ENCODE data around the gene ARMC2. TPM values are rescaled to one million over a fixed set of nuclear protein-coding genes. Genes with fewer than 3 reads are reported as not detected.

Gene ARMC2
- polyA plus RNA-seq, 3 donors, result 8.4 to 13.6 (median 10.9) TPM

DNA sequence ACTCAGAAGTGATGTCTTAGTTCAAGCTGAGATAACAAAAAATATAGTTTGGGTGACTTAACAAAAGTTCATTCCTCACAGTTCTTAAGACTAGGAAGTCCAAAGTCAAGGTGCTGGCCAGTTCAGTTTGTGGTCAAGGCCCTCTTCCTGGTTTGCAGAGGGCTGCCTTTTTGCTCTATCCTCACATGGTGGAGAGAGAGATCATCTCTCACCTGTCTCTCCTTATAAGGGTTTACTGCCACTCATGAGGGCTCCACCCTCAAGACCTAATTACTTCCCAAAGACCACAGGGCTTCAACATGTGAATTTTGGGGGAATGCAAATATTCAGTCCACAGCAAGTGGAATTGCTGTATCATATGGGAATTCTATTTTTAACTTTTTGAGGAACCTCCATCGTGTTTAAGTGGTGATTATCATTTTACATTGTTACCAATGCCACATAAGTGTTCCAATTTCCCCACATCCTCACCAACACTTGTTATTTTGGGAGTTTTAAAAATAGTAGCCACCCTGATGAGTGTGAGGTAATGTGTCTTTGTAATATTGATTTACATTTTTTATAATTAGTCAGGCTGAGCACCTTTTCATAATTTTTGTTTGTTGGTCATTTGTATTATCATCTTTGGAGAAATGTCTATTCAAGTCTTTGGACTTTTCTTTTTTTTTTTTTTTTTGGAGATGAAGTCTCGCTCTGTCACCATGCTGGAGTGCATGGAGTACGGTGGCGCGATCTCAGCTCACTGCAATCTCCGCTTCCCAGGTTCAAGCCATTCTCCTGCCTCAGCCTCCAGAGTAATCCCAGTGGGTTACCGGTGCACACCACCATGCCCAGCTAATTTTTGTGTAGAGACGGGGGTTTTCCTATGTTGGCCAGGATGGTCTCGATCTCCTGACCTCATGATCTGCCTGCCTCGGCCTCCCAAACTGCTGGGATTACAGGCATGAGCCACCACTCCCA, 134.2 kb downstream of the ARMC2 start:
- DNase-seq (ENCODE audit: low read depth in 3 of 3, low spot score in 2 of 3), result no peak

DNA sequence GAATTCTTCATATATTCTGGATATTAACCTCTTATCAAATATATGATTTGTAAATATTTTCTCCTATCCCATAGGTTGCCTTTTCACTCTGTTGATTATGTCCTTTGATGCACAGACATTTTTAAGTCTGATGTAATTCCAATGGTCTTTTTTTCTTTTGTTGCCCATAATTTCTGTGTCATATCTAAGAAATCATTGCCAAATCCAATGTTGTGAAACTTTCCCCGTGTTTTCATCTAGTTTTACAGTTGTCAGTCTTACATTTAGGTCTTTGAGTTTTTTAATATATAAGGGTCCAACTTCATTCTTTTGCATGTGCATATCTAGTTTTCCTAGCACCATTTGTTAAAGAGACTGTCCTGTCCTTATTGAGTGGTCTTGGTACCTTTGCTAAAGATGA, 134.9 kb downstream of the ARMC2 start:
- no peak for DNase-seq (ENCODE audit: low read depth in 3 of 3, low spot score in 2 of 3)

DNA sequence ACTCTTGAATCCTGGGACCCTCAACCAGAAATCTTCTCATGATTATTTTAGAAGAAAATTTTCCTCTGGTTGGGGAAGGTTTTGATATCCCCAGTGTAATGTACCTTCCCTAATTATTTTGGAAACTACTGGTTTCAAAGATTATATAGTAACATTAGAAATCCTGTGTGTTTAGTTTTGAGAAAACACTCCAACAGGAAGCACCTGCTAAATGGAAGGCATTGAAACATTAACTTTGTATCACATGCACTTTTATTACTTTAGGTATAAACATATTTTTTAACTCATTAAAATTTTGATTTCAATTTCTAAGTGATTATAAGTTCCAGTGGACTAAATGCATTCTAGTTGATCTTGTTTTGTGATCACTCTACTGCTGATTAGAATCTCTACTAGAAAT, 137.1 kb downstream of the ARMC2 start:
- DNase-seq (ENCODE audit: low read depth in 3 of 3, low spot score in 2 of 3), result no peak

DNA sequence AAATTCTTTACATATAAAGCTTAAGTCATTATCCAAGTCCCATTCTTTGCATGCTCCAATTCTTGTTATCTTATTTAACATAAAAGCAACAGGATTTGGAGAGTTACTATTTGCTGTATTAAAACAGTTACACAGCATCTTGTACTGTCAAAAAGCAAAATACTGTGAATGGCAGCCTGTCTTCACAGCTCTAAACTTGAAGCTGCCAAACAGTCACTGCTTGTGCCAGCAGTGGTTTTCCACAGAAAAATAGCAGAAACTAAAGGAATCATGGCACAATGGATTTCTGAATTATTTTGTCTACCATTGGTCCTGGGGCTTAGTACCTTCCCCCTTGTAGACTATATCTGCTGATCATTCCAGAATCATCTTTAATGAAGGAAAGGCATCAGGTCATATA, 138.9 kb downstream of the ARMC2 start:
- no peak for DNase-seq (ENCODE audit: low read depth in 3 of 3, low spot score in 2 of 3)

DNA sequence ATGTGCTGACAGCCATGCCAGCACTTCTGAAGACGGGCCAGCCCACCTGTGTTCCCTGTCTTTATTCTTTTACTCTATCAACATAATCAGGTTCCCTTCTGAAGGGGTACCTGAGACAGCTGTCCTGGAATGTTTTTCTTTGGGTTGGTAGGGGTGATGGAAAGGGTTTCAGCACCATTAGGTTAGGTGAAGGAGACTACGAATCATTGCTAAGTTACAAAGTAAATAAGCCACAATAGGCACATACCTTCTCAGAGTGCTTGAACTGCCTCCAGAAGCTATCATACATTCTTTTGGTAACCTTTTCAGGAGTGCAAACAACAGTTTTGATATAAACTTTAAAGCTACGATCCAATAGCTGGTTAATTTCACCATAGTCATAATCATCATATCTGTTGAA, 140.1 kb downstream of the ARMC2 start:
- no peak for DNase-seq (ENCODE audit: low read depth in 3 of 3, low spot score in 2 of 3)

DNA sequence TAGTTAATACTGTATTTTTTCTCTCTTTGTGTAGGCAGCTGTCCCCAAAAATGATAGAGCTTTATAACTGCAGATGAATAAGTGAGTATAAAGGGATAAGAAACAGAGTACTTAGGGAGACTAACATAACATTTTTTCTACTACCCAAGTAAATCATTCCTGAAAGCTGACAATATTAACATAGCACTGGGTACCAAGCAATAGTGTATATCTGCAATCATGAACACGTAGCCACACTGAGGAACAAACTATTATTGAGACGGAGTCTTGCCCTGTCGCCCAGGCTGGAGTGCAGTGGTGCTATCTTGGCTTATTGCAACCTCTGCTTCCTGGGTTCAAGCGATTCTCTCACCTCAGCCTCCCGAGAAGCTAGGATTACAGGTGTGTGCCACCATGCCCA, 140.5 kb downstream of the ARMC2 start:
- DNase-seq (ENCODE audit: low read depth in 3 of 3, low spot score in 2 of 3), result no peak

DNA sequence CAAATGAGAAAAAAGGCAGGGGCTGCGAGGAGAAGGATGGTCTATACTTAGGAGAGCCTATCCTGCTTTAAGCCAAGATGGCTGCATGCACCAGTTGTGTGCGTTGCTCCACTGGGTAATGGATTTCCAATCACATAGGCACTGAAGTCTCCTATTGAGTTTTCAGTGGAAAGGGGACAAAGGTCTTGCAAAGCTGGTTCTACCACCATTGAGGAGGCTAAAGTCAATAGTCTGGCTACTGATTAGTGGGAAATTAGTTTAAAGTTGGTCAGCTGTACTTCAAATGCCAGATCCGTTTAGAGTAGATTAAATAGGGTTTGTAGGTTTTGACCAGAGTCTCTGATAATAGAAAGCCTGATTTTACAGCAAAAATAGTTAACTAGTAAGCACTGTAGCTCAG, 141.5 kb downstream of the ARMC2 start:
- DNase-seq (ENCODE audit: low read depth in 3 of 3, low spot score in 2 of 3), result no peak

DNA sequence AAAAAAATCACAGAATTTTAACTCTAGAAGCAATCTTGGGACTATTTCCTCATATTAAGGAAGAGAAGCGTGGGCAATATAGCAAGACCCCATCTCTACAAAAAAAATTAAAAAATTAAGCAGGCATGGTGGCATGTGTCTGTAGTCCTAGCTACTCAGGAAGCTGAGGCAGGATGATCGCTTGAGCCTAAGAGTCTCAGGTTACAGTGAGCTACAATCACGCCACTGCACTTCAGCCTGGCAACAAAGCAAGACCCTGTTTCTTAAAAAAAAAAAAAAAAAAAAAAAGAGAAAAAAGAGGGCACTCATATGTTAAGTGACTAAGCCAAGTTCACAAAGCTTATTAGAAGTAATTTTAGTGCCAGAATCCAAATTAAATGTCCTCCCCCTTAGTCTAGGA, 145.7 kb downstream of the ARMC2 start:
- DNase-seq (ENCODE audit: low read depth in 3 of 3, low spot score in 2 of 3), result no peak

DNA sequence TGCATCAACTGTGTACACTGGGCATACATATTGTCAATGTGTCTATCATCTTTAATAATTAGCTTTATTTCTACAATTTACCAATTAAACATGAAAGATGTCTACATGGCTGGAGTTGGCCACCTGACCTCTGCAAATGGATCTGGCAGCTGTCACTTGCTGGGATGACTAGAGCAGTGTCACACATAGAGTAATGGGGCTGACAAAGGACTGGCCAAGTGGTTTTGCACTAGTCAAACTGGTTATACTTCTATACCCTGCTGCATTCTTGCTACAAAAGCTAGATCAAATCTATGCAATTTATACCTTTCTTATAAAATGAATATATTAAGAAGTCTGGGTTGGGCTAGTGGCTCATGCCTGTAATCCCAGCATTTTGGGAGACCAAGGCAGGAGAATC, 147.1 kb downstream of the ARMC2 start:
- DNase-seq (ENCODE audit: low read depth in 3 of 3, low spot score in 2 of 3), result no peak

DNA sequence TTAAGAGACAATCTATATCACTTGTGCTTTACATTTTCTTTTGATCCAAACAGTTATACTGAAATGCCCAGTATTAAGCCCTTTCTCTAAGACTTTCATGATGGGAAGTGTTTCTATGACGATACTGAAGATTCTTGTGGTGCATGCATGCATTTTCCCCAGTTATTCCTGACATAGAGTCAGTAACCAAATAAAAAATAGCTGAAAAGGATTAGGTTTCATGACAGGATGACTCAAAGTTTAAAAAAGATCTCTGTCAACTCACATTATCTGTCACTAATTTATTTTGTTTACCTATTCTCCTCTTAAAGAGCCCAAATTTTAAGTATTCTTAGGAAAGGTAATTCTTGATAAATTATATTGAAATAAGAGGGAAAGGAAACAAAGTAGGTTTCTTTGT, 148.0 kb downstream of the ARMC2 start:
- no peak for DNase-seq (ENCODE audit: low read depth in 3 of 3, low spot score in 2 of 3)

DNA sequence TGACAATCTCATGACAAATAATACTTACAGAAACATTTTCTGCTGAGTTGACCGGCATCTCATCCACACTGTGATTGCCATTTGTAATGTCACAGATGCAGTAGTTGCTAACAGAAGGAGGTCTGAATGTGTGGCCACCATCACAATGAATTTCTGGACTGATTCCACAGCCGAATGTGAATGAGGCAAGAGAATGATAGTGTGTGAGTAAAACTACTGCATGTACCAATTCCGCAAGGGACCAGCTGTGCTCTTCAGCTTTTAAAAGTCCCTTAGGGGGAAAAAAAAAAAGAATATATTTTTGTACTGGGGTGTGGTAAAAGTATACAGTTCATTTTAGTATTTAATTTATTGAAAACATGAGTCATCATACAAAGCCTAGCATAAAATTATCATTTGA, 150.3 kb downstream of the ARMC2 start:
- DNase-seq (ENCODE audit: low read depth in 3 of 3, low spot score in 2 of 3), result no peak

DNA sequence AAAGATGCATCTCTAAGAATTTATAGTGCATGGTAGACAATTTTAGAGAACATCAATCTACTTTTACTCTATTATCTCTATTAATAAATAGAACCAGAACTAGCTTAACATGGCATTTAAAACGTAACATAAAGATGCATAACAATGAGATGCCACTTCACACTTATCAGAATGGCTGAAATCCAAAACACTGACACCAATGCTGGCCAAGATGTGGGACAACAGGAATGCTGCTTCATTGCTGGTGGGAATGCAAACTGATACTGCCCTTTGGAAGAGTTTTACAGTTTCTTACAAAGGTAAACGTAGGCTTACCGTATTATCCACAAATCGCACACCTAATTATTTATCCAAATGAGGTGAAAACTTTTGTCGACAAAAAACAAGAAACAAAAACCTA, 151.2 kb downstream of the ARMC2 start:
- DNase-seq (ENCODE audit: low read depth in 3 of 3, low spot score in 2 of 3), result no peak

DNA sequence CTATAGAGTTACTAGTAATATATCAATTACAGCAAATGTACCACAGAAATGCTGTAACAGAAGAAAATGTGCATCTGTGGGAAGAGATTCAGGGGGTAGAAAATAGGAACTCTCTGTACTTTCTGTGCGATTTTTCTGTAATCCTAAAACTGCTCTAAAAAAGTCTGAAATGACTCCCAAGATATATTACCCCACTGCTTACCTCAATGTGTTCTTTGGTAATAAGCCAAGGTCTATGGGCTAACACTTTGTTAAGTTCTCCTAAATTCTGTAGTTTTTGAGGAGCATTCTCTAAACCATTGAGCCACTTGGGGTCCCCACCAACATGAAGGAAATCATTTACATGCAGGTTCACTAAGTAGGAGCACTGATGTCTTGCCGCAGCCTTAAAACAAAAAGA, 152.1 kb downstream of the ARMC2 start:
- no peak for DNase-seq (ENCODE audit: low read depth in 3 of 3, low spot score in 2 of 3)

DNA sequence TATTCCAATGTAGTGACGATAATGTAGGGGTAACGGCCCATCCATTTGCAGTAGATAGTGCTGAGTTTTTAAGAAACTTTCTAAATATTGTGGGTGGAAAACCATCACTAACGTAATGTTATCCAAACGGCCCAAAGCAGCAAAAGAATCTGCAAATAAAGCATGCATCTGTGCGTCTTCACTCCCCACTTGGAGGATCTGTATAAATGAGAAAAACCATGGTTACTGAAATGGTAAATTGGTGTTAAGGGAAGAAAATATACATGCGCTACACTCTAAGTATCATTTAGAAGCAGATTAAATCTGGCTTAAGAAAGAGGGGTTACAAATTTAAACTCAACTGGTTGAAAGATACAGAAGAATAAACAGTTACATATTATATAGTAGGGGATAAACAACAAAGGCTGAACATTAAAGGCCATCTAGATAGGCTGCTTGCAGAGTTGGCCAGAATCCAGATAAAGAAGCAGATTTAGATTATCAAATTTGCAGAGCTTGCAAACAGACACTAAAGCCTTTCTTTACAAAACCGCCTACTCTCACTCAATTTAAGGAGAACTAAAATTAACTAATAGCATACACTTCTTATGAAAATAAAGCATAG, 153.2 kb downstream of the ARMC2 start:
- DNase-seq (ENCODE audit: low read depth in 3 of 3, low spot score in 2 of 3), result no peak

DNA sequence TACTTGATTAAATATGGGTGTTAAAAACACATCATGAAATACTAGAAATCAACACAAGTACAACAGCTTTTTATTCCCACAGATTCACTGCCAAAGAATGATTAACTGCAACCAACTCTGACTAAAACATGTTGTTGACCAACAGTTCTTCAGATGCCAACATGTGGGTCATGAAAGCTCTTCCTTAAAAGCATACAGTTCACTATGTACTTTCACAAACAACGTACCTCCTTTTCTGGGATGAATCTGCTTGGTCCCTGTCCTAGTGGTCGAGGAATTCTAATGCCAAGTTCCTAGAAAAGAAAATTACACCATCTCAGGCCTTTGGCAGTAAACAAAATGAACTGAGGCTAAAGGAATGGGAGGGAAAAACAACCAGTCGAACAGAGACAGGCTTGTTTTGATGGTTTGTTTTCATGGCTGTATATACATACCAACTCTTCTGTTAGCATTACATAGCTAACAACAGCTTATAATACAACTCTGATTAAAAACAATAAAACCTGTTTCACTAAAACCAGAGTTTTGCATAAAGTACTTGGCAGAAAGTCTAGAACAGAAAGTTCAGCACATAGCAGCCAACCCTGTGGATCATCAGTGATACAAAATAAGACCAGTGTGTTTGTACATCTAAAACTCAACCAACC, 154.0 kb downstream of the ARMC2 start:
- DNase-seq (ENCODE audit: low read depth in 3 of 3, low spot score in 2 of 3), result no peak

DNA sequence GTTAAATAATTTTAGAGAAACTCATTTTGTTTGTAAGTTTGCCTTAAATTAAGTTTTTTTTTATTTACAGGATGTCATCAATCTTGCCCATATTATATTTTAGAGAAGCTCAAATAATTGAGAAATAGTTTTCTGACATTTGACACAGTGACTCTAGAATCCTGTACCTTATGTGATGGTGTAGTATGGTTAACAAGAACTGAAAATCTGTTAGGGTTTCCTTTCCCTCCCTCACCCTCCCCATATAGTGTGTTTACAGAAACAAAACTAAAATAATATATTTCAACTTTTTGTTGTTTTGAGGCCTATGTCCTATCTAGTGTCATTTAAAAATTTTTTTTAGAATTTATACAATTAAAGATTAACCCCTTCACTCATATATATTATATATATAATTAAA, 154.7 kb downstream of the ARMC2 start:
- DNase-seq (ENCODE audit: low read depth in 3 of 3, low spot score in 2 of 3), result no peak

DNA sequence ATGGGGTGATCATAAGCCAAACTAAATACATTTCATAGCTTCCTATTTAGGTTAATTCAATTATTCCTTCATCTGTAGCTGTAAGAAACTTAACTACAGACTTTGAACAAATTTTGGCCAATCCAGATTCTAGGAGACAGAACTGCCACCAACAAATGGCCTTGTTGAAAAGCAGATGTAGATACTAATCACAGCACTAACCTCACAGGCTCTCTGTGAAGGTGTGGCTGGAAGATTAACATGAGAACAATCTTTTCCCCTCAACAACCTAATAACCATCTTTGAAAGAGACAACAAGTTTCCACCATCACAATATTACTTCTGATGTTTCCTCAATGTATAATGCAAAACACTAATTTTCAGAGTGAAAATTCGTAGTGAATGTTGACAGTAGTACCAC, 158.6 kb downstream of the ARMC2 start:
- DNase-seq (ENCODE audit: low read depth in 3 of 3, low spot score in 2 of 3), result no peak

DNA sequence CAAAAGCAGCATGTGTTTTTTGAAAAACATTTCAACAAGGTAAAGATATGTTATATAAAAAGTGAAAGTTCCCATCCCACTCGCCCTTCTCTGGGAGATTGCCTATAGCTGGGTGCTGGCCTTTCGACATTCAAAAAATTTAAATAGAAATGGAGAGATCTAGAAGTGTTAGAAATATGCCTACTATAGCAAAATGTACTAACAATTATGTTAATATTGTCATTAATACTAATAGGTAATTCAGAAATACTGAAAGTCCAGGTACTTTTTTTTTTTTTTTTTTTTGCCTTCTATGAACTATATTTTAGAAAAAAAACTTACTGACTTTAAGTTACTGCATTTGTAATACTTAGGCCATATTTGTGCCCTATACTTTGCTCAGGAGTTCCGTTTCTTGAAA, 159.3 kb downstream of the ARMC2 start:
- no peak for DNase-seq (ENCODE audit: low read depth in 3 of 3, low spot score in 2 of 3)

DNA sequence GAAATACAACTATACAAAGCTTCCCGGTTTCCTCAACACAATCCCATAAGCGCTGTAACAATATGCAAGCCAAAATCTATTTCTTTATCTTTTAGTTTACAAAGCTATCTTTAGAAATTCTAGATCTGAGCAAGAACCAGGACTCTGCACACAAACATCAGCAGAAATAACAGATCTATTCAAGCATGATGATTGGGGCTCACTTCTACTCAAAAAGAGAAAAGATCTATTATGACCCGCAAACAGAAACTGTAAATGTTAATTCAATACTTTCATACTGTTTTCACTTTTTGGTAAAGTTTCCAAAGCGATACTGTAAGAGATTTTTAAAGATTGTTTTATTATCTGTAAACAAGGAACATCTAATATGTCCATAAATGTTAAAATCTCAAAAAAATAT, 159.8 kb downstream of the ARMC2 start:
- no peak for DNase-seq (ENCODE audit: low read depth in 3 of 3, low spot score in 2 of 3)

DNA sequence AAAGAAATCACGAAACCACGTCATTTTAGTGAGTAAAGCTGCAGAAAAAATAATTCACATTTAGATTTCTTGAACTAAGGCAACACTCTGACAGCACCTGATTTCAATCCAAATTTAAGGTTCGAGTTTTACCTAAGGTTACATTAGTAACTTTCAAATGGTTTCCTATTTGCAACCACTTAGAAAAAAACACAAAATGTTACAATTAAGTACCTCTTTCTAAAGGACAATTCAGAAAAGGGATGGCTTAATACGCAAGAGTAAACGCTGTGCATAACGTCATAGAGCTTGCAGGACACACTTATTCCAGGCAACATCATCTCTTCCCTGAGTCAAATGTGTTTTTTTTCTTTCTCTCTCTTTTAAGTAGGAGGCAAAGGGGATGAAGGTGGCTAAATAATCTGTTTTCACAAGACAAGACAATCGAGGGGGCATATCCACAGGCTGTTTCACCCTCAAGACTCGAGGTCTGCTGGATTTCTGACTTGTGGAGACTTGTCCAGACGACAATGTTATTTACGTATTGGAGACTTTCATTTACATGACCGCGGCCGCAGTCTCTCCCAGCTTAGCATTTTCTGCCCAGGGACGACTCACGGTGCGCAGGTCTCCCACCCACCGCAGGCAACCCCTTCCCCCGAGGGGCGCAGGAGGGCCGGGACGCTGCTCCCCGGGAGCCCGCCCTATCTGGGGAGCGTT, 160.5 kb downstream of the ARMC2 start:
- peak; percentile 37 to 56 (median 51) for DNase-seq (ENCODE audit: low read depth in 3 of 3, low spot score in 2 of 3)
